ENCODE results near the gene DUSP10. TPM values are rescaled to one million over a fixed set of nuclear protein-coding genes. Genes with fewer than 3 reads are reported as not detected.

Gene DUSP10
- total and polyA plus RNA-seq, 2 donors (not counting 1 experiment from before 2014, with no cell fraction given) = 22.8 to 37.7 TPM

DNA sequence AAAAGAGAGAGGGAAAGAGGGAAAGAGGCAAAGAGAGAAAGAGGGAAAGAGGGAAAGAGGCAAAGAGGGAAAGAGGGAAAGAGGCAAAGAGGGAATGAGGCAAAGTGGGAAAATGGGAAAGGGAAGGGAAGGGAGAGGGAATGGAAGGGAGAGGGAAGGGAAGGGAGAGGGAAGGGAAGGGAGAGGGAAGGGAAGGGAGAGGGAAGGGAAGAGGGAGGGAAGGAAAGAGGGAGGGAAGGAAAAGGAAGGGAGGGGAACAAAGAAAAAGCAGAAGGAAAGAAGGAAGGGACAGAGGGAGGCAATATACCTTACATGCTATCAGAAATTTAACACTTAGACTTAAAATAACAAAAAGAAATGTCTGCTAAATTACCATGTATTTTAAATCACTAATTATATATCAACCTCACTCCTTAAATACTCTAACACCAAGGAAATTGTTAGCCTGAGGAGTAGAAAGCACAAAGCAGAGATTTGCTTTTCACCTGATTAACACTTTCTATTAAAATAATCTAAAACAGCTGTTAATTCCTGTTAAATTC is 41.8 kb downstream of the DUSP10 start:
- peaks cover 7% of the 10 kb centered on the region for H3K4me1 Mint-ChIP-seq
- H3K9ac ChIP-seq (ENCODE audit: low read length) = no peak overlapping the region
- no peak for TF ChIP-seq EZH2 (IDR thresholded peaks at IDR 0.05; ENCODE audit: borderline replicate concordance, insufficient read depth, low read depth, low read length, poor library complexity, severe bottlenecking)
- TF ChIP-seq, protein P1, sequence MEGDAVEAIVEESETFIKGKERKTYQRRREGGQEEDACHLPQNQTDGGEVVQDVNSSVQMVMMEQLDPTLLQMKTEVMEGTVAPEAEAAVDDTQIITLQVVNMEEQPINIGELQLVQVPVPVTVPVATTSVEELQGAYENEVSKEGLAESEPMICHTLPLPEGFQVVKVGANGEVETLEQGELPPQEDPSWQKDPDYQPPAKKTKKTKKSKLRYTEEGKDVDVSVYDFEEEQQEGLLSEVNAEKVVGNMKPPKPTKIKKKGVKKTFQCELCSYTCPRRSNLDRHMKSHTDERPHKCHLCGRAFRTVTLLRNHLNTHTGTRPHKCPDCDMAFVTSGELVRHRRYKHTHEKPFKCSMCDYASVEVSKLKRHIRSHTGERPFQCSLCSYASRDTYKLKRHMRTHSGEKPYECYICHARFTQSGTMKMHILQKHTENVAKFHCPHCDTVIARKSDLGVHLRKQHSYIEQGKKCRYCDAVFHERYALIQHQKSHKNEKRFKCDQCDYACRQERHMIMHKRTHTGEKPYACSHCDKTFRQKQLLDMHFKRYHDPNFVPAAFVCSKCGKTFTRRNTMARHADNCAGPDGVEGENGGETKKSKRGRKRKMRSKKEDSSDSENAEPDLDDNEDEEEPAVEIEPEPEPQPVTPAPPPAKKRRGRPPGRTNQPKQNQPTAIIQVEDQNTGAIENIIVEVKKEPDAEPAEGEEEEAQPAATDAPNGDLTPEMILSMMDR (IDR thresholded peaks at IDR 0.05) = no peak
- CTCF ChIA-PET = no interaction called here
- ATAC-seq (ENCODE audit: low read depth) (no peak), DNase-seq (no peak)
- no peak overlapping the region for H3K4me2 ChIP-seq (replicated peaks; ENCODE audit: low read depth, low read length, poor library complexity, severe bottlenecking)
- no peaks in the 10 kb centered on the region for H3K4me1 ChIP-seq (ENCODE audit: control insufficient read depth in 2 of 2, insufficient read depth in 2 of 2, low read length in 2 of 2)
- no peak overlapping the region for H3K4me3 ChIP-seq (ENCODE audit: control extremely low read depth in 1 of 5, extremely low read depth in 1 of 5, insufficient read depth in 1 of 5, low read depth in 2 of 5, low read length in 4 of 5)
- no peaks in the 10 kb centered on the region for H3K27me3 Mint-ChIP-seq
- peaks cover 0 to 9% of the 10 kb centered on the region in 2 experiments for H3K36me3 ChIP-seq (replicated peaks in 1 of 2; ENCODE audit: control extremely low read depth in 1 of 2, control insufficient read depth in 1 of 2, extremely low read depth in 1 of 2, insufficient read depth in 2 of 2, low read length in 1 of 2)
- no peaks in the 10 kb centered on the region for H3K27me3 ChIP-seq (replicated peaks in 1 of 4; ENCODE audit: control extremely low read depth in 1 of 4, control insufficient read depth in 3 of 4, insufficient read depth in 4 of 4, low read length in 3 of 4)
- POLR2A ChIA-PET = no interaction called here
- no peak overlapping the region for H3K27ac ChIP-seq (ENCODE audit: low read length in 2 of 2)
- no peaks in the 10 kb centered on the region for H3K9me3 ChIP-seq (ENCODE audit: control extremely low read depth in 1 of 3, control insufficient read depth in 2 of 3, insufficient read depth in 1 of 3, low read length in 2 of 3)
- no peaks in the 10 kb centered on the region for H3K9me3 Mint-ChIP-seq (ENCODE audit: insufficient read depth)
- H3K79me2 ChIP-seq (ENCODE audit: control insufficient read depth, insufficient read depth, low read length) = no peaks in the 10 kb centered on the region
- H3K27ac Mint-ChIP-seq = no peak overlapping the region
- H3K4me3 Mint-ChIP-seq = no peak overlapping the region
- H2AFZ ChIP-seq (ENCODE audit: insufficient read depth, low read depth, low read length, poor library complexity, severe bottlenecking) = no peak overlapping the region
- no peaks in the 10 kb centered on the region for H4K20me1 ChIP-seq (ENCODE audit: control insufficient read depth, insufficient read depth, low read length, poor library complexity, severe bottlenecking)
- intact Hi-C loops (cut with micrococcal nuclease) = no loop called here

DNA sequence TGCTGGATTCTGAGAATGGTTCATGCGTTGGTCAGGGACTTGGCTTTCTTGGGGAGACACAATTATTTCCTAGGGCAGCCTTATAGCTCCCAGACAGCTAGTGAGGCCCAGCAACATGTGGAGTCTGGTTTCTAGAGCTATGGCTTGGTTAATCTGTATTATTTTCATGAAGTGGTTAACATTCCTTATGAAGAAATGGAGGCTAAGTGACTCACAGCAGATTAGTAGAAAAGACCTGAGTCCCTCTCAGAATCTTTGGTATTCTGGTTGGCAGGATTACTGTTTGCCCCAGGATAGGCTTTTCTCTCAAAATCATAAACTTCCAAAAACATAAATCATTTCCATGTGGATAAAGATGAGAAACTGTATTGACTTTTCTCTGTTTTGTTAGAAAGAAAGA is 42.3 kb downstream of the DUSP10 start:
- Histone ChIP-seq H3K9me3 (ENCODE audit: control extremely low read depth in 1 of 3, control insufficient read depth in 2 of 3, insufficient read depth in 1 of 3, low read length in 2 of 3) (no peaks in the 10 kb centered on the region), H2AFZ (ENCODE audit: insufficient read depth, low read depth, low read length, poor library complexity, severe bottlenecking) (no peak overlapping the region), H3K4me3 (ENCODE audit: control extremely low read depth in 1 of 5, extremely low read depth in 1 of 5, insufficient read depth in 1 of 5, low read depth in 2 of 5, low read length in 4 of 5) (no peak overlapping the region), H3K79me2 (ENCODE audit: control insufficient read depth, insufficient read depth, low read length) (no peaks in the 10 kb centered on the region), H4K20me1 (ENCODE audit: control insufficient read depth, insufficient read depth, low read length, poor library complexity, severe bottlenecking) (no peaks in the 10 kb centered on the region), H3K4me2 (replicated peaks; ENCODE audit: low read depth, low read length, poor library complexity, severe bottlenecking) (no peak overlapping the region), H3K9ac (ENCODE audit: low read length) (no peak overlapping the region), H3K4me1 (ENCODE audit: control insufficient read depth in 2 of 2, insufficient read depth in 2 of 2, low read length in 2 of 2) (no peaks in the 10 kb centered on the region), H3K27ac (ENCODE audit: low read length in 2 of 2) (no peak overlapping the region), H3K36me3 (replicated peaks in 1 of 2; ENCODE audit: control extremely low read depth in 1 of 2, control insufficient read depth in 1 of 2, extremely low read depth in 1 of 2, insufficient read depth in 2 of 2, low read length in 1 of 2) (peaks cover 0 to 9% of the 10 kb centered on the region in 2 experiments), H3K27me3 (replicated peaks in 1 of 4; ENCODE audit: control extremely low read depth in 1 of 4, control insufficient read depth in 3 of 4, insufficient read depth in 4 of 4, low read length in 3 of 4) (no peaks in the 10 kb centered on the region)
- Mint-ChIP-seq H3K4me1 (peaks cover 7% of the 10 kb centered on the region), H3K27me3 (no peaks in the 10 kb centered on the region), H3K9me3 (ENCODE audit: insufficient read depth) (no peaks in the 10 kb centered on the region), H3K27ac (no peak overlapping the region), H3K4me3 (no peak overlapping the region)
- CTCF ChIA-PET = no interaction called here
- TF ChIP-seq, protein P1 (IDR thresholded peaks at IDR 0.05) = no peak
- no peak for TF ChIP-seq EZH2 (IDR thresholded peaks at IDR 0.05; ENCODE audit: borderline replicate concordance, insufficient read depth, low read depth, low read length, poor library complexity, severe bottlenecking)
- ATAC-seq (ENCODE audit: low read depth) (no peak), DNase-seq (no peak)
- intact Hi-C loops (cut with micrococcal nuclease) = no loop called here
- POLR2A ChIA-PET = no interaction called here
- no CpG with 5 or more reads among the region's 1 CpG for WGBS (ENCODE audit: insufficient coverage)

Measured in B cell (primary cell).